Measurements from ENCODE around the gene BMP8A. TPM values are rescaled to one million over a fixed set of nuclear protein-coding genes. Genes with fewer than 3 reads are reported as not detected.
"Not testable (repeated sequence)": the region's sequence is repeated elsewhere in the genome, so short reads cannot be mapped to it uniquely, and the experiment has no call there.

Gene BMP8A
- total and polyA plus RNA-seq, 2 of the 8 experiments (the other 6 are each of a cell fraction or from before 2014, with no cell fraction given): 0.38 to 0.43 TPM

DNA sequence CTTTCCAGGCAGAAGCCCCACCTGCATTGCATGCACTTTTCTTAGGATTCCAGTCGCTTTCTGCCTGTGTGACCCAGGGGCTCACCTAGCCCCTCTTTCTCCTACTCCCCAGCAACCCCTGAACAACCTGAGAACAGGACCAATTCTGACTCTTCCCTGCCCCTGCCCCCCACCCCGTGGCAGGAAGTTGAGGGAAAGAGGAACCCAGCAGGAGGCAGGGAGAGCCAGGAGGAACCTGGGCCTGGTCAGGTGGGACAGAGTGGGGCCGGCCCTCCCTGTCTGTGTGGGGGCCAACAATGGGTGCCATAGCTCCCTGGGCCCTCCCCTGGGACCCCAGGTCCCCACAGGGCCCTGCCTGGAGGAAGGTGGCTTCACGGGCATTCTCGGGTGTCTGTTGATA lies 6.1 kb downstream of the BMP8A start (continued):
- TF ChIP-seq YY1 (IDR thresholded peaks at IDR 0.05; ENCODE audit: low read depth, low read length): no peak
- TF ChIP-seq CBX5 (IDR thresholded peaks at IDR 0.05; ENCODE audit: low read depth, low read length): no peak
- no peak for TF ChIP-seq HDAC2 (IDR thresholded peaks at IDR 0.05; ENCODE audit: borderline replicate concordance in 1 of 2, low read depth in 2 of 2, low read length in 2 of 2)
- no peak for TF ChIP-seq KDM5A (IDR thresholded peaks at IDR 0.05; ENCODE audit: low read length)
- no peak for TF ChIP-seq SRF (IDR thresholded peaks at IDR 0.05; ENCODE audit: low read depth, low read length)
- no peak for TF ChIP-seq ASH2L (IDR thresholded peaks at IDR 0.05; ENCODE audit: low read length)

DNA sequence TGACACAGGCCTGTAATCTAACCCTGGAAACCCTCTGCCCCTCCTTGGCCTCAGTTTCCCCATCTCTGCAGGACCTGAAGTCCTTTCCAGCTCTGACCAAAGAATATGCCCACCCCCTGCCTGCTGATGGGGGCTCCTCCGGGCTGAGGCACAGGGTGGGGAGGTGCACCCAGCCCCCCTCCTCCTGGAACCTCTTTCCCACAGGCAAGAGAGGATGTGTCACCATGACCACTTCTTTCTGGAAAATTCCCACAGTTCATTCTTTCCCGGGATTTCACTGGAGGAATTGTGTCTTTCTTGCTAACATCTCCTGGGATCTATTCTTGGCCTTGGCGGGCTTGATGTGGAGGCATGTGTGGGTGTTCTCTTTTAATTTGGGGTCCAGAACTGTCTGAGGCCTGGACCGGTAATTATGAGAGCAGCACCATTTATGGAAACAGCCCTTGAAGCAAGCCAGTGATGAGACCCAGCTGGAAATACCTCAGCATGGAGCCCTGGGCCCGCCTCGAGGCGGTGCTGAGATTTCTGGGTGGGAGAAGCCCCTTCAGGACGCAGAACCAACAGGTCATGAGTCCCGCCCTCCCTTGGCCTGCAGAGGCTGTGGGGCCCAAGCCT lies 6.8 kb downstream of the BMP8A start:
- H4K8ac ChIP-seq (ENCODE audit: extremely low read depth, insufficient read depth, low read length); H2AK5ac ChIP-seq (ENCODE audit: low read depth, low read length); H3K4me3 ChIP-seq (ENCODE audit: extremely low read depth in 1 of 4, insufficient read depth in 2 of 4, low read depth in 3 of 4, low read length in 4 of 4); H3K4me1 ChIP-seq (replicated peaks in 1 of 4; ENCODE audit: control insufficient read depth in 3 of 4, insufficient read depth in 4 of 4, low read length in 3 of 4); H2BK15ac ChIP-seq (ENCODE audit: low read length); H4K20me1 ChIP-seq (replicated peaks in 1 of 2; ENCODE audit: control insufficient read depth in 1 of 2, insufficient read depth in 2 of 2, low read length in 2 of 2); H4K91ac ChIP-seq (replicated peaks; ENCODE audit: insufficient read length, low read length); H3K27ac ChIP-seq (ENCODE audit: low read depth, low read length); H3K79me2 ChIP-seq (ENCODE audit: control insufficient read depth in 1 of 2, insufficient read depth in 2 of 2, low read length in 2 of 2); H3K9me3 ChIP-seq (ENCODE audit: insufficient read depth in 2 of 2, low read depth in 1 of 2, low read length in 1 of 2); H3K36me3 ChIP-seq (ENCODE audit: control insufficient read depth in 2 of 4, insufficient read depth in 4 of 4, low read length in 3 of 4); H4K5ac ChIP-seq (ENCODE audit: insufficient read length, low read depth, low read length); H3K23ac ChIP-seq (ENCODE audit: insufficient read length); CTCF ChIA-PET (ENCODE audit: partially characterized antibody); H3K23me2 ChIP-seq (ENCODE audit: low read depth, low read length); H3K18ac ChIP-seq (ENCODE audit: extremely low read depth, low read length); H3K4me2 ChIP-seq (ENCODE audit: insufficient read depth in 1 of 2, low read depth in 2 of 2, low read length in 2 of 2); H3K56ac ChIP-seq (replicated peaks; ENCODE audit: insufficient read length, low read depth, low read length); H2BK20ac ChIP-seq (ENCODE audit: low read length); H2AFZ ChIP-seq (ENCODE audit: low read length); H3K79me1 ChIP-seq (ENCODE audit: low read depth, low read length); H2BK12ac ChIP-seq (ENCODE audit: low read depth, low read length); POLR2A ChIA-PET (ENCODE audit: partially characterized antibody); H2BK120ac ChIP-seq (replicated peaks; ENCODE audit: low read depth, low read length); DNase-seq (ENCODE audit: low read depth in 1 of 2, low spot score in 2 of 2); H3K9ac ChIP-seq (replicated peaks in 1 of 4; ENCODE audit: extremely low read depth in 1 of 4, low read depth in 3 of 4, low read length in 3 of 4); H3K14ac ChIP-seq (ENCODE audit: insufficient read length); FAIRE-seq; H2BK5ac ChIP-seq (ENCODE audit: low read depth, low read length); H3K4ac ChIP-seq (replicated peaks; ENCODE audit: insufficient read length, low read depth, low read length): not testable (repeated sequence)
- peaks cover 3 to 14% (median 11%) of the 10 kb centered on the region in 4 experiments for H3K27me3 ChIP-seq (replicated peaks in 1 of 4; ENCODE audit: control insufficient read depth in 3 of 4, extremely low read depth in 1 of 4, insufficient read depth in 3 of 4, low read length in 3 of 4)
- 95% methylated on average over 7 of the region's 9 CpGs; no CpG with 5 or more reads in 1 of the 2 experiments for WGBS, 2 experiments (ENCODE audit: extremely low coverage in 1 of 2, insufficient coverage in 1 of 2, insufficient read length in 1 of 2, insufficient replicate concordance in 2 of 2, low coverage in 1 of 2, low lambda C conversion rate in 2 of 2, missing lambda C conversion rate in 1 of 2)

All from H1 (cell line).